Superior temporal gyrus (tissue), 1 donor: ENCODE data around the gene COX5B.
"Not testable (repeated sequence)": the region's sequence is repeated elsewhere in the genome, so short reads cannot be mapped to it uniquely, and the experiment has no call there.

Experiments used
- DNase-seq: peaks from one replicate; pipeline ENCODE4 v3.0.0-alpha.2; 2016; ENCODE audit errors: extremely low spot score

COX5B gene

GRCh38 chr2:97673182-97673914 is 27.5 kb downstream of the COX5B start:
- DNase-seq = no peak

DNA sequence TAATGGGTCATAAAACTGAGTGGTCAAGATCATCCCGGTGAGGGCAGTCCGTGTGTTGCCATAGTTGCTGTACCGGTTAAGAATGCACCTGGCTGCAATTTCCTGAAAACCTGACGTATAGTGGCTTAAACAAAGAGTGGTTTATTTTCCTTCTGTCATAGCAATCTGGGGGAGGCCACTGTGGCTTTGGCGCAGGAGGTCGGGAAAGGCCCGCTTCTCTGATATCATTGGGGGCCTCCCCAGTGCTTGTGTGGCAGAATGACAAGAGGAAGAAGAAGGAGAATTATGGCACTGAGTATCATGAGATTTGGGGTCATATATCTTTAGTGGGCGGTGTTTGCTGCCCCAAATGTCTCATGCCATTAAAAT is 28.0 kb downstream of the COX5B start:
- no peak for DNase-seq

GRCh38 chr2:97675430-97676113 is 29.7 kb downstream of the COX5B start:
- no peak for DNase-seq

GRCh38 chr2:97676620-97677019 is 30.8 kb downstream of the COX5B start:
- DNase-seq = no peak

- DNase-seq = no peak
Measured at GRCh38 chr2:97677480-97677879, 31.6 kb downstream of the COX5B start.

DNA sequence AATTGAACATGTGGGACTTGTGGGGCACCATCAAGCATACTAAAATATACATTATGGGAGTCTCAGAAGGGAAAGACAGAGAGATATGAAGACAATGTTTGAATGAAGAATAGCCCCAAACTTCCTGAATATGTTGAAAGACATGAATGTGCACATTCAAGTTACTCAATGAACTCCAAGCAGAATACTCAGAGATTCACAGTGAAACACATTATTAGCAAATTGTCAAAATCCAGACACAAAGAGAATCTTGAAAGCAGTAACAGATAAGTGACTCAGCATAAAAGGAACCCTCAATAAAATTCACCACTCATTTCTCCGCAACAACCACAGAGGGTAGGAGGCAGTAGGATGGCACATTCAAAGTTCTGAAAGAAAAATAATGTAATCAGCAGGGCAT is 32.4 kb downstream of the COX5B start:
- no peak for DNase-seq

- DNase-seq = not testable (repeated sequence)
Measured at GRCh38 chr2:97687235-97687634, 41.4 kb downstream of the COX5B start.

DNA sequence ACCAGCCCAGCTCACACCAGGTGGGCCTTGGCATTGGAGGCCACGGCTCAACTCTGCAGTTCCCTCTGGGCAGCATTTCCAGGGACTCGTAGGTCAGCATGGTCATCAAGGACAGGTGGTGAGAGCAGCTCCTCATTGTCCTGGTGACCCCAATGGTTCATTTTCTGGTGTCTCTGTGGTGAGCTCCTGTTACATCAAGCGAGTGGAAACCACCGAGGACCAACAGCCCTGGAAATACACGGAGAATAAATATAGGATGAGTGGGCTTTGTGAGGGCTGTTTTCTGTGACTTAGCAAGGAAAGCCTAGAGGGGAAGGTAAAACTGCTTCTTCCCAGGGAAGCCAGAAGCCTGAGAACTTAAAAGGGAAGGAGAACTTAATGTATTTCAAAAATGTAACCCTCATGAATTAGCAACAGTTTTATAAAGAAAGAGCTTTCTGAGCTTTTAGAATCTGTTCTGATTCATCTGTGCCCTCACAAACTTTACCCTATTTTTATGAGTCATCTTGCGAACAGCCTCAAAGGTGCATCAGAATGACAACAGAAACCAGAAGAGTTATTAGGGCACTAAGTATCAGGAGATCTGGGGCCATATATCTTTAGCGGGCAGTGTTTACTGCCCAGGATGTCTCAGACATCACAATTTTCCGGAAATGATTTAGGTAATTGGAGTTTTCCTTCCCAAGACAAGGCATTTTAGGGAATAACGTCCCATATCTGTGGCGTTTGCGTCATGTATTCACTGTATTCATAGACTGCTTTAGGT is 42.4 kb downstream of the COX5B start:
- no peak for DNase-seq

DNA sequence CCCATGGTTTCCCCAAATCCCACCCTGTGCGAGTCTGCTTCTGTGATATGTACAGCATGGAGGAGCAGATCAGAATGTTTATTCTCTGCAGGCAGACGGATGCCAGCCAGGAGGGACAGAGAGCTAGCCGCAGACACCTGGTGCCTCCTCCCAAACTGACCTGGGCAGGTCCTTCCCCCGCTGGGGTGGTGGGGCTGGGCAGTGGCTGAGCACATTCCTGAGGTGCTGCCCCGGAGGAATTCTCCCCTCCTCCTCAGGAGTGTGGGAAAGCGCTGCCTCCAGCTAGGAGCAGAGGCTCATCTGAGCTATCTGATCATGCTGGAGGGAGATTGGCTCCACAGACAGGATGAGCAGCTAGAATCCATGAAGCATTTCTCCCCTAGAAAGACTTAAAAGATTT is 45.3 kb downstream of the COX5B start:
- DNase-seq = no peak

GRCh38 chr2:97693476-97693875 is 47.6 kb downstream of the COX5B start:
- DNase-seq = no peak

DNA sequence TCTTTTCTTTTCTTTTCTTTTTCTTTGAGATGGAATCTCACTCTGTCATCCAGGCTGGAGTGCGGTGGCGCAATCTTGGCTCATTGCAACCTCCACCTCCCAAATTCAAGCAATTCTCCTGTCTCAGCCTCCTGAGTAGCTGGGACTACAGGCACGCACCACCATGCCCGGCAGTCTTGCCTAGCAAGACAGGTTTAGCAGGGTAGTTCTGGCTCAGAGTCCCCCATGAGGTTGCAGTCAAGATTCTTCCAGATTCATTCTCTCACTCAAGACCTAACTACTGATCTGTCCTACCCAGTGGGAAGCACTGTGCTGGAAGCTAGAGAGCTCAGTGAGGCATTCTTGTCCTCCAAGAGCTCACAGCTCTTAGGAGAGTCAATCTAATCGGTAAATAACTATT is 49.9 kb downstream of the COX5B start:
- no peak for DNase-seq

DNA sequence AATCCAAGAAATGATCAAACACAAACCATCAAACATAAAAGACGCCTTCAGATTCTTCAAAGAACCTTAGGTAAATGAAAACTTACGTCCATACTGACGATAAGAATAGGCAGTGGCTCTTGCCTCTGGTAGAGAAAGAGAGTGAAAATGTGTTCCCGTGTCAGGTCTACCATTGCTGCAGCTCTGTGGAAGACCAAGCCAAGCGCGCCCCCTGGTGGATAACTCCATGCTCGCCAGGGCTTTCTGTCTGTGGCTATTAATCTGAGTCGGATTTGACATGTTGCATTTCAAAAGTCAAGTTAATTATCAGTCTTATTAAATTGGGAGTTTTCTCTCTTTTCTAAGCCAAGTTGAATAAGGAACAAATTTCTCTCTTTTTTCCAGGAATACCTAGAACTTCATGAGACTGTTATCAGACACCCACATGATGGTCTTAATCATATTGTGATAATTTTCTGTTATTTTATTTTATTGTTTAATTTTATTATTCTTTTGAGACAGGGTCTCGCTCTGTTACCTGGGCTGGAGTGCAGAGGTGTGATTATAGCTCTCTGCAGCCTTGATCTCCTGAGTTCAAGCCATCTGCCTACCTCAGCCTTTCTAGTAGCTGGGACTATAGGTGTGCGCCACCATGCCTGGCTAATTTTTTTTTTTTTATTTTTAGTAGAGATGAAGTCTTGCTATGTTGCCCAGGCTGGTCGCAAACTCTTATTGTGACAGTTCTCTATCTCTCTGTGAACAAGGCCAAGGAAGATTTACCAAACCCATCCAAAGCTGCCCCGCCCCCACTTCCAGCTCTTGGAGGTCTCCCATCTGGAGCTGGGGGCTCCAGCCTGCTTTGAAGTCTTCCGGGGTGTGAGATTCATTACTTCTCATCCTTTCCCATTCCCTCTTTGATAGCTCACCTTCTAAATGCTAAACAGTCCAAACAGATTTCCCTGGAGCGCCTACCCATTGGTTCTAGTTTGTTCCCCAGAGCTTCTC is 51.7 kb downstream of the COX5B start:
- DNase-seq = peak; percentile 98
